GM23338 (cell line): ENCODE results near the gene SUPT3H.

Experiments
- EZH2phosphoT487 ChIP-seq: fragments of 200-600 bp; sonication (generic); IDR thresholded peaks from one replicate; pipeline ENCODE4 v1.8.1; 2018; ENCODE audit warnings: antibody characterized with exemption; ENCODE audit not compliant: unreplicated experiment
- POLR2AphosphoS5 ChIP-seq: IDR thresholded peaks from 2 replicates; pipeline ENCODE4 v1.6.1; 2016; ENCODE audit warnings: antibody characterized with exemption, low read depth
- TF ChIP-seq, protein P1 (sequence below), 2 experiments: fragments of 200-600 bp in 1 of 2; sonication (generic) in 1 of 2; conservative IDR thresholded peaks; 2 replicates each; pipeline versions ENCODE4 v1.5.1 to v1.6.1; 2016 to 2017; ENCODE audit warnings: antibody characterized with exemption in 2 of 2, low read depth in 2 of 2, mild to moderate bottlenecking in 2 of 2, moderate library complexity in 1 of 2

DNA sequence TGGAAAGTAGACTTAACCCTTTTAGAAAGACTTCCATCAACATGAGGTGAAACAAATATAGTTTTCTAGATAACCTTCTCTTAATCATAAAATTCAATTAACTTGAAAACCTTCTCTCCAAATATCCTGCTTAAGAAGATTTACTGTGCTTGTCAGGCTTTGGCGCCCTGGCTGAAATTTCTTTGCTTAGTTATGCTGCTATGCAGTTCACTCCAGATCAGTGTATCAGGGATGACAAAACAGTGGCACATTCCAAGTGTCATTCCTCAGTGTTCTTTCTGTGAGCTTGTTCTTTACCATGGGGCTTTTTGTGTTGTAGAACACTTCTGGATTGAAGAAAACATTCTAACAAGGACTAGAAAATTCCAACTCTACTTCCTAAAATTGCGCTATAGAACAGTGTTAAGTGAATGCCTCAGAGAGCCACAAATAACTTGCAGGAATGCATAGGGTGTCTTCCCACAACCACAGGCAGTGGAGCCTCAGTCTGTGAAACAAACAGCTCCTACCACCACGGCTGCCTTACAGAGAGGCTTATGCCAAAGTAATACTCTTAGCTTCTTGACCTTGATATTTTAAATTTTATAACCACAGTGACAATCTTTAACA is 546.6 kb downstream of the SUPT3H start:
- TF ChIP-seq, protein P1, sequence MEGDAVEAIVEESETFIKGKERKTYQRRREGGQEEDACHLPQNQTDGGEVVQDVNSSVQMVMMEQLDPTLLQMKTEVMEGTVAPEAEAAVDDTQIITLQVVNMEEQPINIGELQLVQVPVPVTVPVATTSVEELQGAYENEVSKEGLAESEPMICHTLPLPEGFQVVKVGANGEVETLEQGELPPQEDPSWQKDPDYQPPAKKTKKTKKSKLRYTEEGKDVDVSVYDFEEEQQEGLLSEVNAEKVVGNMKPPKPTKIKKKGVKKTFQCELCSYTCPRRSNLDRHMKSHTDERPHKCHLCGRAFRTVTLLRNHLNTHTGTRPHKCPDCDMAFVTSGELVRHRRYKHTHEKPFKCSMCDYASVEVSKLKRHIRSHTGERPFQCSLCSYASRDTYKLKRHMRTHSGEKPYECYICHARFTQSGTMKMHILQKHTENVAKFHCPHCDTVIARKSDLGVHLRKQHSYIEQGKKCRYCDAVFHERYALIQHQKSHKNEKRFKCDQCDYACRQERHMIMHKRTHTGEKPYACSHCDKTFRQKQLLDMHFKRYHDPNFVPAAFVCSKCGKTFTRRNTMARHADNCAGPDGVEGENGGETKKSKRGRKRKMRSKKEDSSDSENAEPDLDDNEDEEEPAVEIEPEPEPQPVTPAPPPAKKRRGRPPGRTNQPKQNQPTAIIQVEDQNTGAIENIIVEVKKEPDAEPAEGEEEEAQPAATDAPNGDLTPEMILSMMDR (conservative IDR thresholded peaks at IDR 0.05; ENCODE audit: low read depth in 2 of 2): no peak
- TF ChIP-seq POLR2AphosphoS5 (no peak), EZH2phosphoT487 (no peak)
